ENCODE data around the gene FAM3A.

FAM3A gene

DNA sequence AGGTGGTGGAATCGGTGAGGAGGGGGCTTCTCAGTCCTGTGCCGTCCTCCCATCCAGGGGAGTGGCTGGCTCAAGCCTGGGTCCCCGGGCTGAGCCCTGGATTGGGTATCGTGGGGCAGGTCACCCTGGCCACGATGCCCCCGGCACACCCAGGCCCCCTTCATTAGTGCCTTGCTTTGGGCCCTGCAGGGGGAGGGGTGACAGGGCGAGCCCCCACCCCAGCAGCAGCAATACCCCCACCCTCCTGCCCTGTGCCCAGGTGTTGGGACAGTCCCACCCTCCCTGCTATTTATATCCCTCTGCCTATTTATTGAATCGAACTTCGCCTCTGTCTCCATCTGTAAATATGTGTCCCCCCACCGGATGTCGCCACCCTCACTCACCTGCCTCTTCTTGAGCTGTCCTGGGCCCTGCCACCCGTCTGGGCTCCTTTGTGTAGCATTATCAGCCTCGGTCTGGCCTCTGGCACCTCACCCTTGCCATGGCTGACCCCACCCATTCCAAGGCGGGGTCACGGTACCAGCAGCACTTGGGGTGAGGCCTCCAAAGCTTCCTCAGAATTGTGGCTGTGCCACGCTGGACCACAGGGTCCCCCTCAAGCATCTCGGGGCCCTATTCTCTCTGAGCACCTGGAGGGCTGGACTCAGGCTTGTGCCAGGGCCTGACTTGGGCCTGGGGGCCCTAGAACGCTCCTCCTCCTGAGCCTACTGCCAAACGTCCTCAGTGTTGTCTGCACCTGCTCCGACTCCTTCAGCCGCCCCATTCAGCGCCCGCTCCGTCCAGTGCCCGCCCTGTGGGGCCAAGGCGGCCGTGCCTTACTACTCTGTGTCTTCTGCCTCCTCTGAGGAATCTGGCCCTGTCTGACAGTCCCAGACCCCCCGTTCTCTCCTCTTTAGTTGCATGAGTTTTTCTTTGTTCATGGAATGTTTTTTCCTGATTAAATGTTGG, 43.1 kb downstream of the FAM3A start:
- H3K4me3 ChIP-seq (ENCODE audit: low read depth, low read length) = no peak overlapping the region
- DNase-seq (ENCODE audit: low read depth) = no peak
- TF ChIP-seq POLR2A (IDR thresholded peaks at IDR 0.05; ENCODE audit: extremely low read depth, insufficient read length) (no peak), MYC (IDR thresholded peaks at IDR 0.05; ENCODE audit: low read depth, low read length) (no peak), CTCF (IDR thresholded peaks at IDR 0.05; ENCODE audit: low read depth, low read length) (no peak)
- TF ChIP-seq, protein P1, sequence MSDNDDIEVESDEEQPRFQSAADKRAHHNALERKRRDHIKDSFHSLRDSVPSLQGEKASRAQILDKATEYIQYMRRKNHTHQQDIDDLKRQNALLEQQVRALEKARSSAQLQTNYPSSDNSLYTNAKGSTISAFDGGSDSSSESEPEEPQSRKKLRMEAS (IDR thresholded peaks at IDR 0.05; ENCODE audit: low read depth, low read length) = no peak

DNA sequence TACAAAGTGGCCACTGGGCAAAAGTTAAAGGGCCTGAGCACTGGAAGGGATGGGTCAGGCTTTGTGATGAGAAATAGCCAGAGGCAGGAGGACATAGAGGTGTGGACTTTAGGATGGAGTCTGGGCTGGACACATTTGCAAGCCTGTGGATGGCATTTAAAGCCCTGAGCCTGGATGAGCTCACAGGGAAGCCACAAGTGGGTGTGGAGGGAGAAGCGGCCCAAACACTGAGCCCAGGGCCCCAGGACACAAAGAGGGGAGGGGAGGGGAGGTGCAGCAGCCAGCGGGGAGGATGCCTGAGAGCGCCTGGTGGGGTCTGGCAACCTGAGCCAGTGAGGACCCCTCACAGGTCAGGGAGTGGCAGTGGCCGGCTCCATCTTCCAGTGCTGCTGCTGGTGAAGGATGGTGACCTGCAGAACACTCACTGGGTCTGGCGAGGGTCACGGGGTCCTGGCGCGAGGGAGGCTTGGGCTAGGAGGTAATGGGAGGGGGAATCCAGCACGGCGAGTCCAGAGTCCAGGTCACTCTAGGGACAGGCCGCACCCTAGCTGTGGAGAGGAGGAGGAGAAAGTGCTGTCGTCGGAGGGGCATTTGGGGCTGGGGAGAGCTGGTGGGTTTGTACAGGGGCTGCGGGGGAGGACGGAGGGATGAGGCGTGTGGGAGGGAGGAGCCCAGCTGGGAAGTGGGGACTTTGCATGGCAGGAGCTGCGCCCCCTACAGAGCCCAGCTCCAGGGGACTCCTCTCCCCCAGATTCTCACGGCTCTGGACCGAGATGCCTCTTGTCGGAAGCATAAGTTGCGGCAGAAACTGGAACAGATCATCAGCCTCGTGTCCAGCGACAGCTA, 44.0 kb downstream of the FAM3A start:
- DNase-seq (ENCODE audit: low read depth) = no peak
- no peak overlapping the region for H3K4me3 ChIP-seq (ENCODE audit: low read depth, low read length)
- TF ChIP-seq POLR2A (IDR thresholded peaks at IDR 0.05; ENCODE audit: extremely low read depth, insufficient read length) (no peak), MYC (IDR thresholded peaks at IDR 0.05; ENCODE audit: low read depth, low read length) (no peak), CTCF (IDR thresholded peaks at IDR 0.05; ENCODE audit: low read depth, low read length) (no peak)
- TF ChIP-seq, protein P1 (IDR thresholded peaks at IDR 0.05; ENCODE audit: low read depth, low read length) = no peak

- no peak for DNase-seq (ENCODE audit: low read depth)
- TF ChIP-seq POLR2A (IDR thresholded peaks at IDR 0.05; ENCODE audit: extremely low read depth, insufficient read length) = no peak
- H3K4me3 ChIP-seq (ENCODE audit: low read depth, low read length) = no peak overlapping the region
Measured at GRCh38 chrX:154470914-154471568, 45.0 kb downstream of the FAM3A start.

DNA sequence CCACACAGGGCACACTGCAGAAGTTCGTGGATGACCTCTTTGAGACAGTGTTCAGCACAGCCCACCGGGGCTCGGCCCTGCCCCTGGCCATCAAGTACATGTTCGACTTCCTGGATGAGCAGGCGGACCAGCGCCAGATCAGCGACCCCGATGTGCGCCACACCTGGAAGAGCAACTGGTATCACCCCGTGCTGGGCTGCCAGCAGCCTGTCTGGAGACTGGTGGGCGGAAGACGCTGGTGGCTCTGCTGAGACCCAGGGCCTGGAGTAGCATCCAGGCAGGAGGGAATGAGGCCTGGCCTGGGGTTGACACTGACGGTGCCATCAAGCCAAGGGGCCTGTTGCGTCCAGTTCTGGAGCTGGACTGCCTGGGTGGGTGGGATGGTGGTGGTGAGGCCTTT, 45.6 kb downstream of the FAM3A start:
- H3K4me3 ChIP-seq (ENCODE audit: low read depth, low read length) = no peak overlapping the region
- TF ChIP-seq POLR2A (IDR thresholded peaks at IDR 0.05; ENCODE audit: extremely low read depth, insufficient read length) (no peak), MYC (IDR thresholded peaks at IDR 0.05; ENCODE audit: low read depth, low read length) (no peak), CTCF (IDR thresholded peaks at IDR 0.05; ENCODE audit: low read depth, low read length) (no peak)
- TF ChIP-seq, protein P1 (IDR thresholded peaks at IDR 0.05; ENCODE audit: low read depth, low read length) = no peak

GRCh38 chrX:154469880-154470279, 46.2 kb downstream of the FAM3A start:
- TF ChIP-seq CTCF (IDR thresholded peaks at IDR 0.05; ENCODE audit: low read depth, low read length) = no peak
- TF ChIP-seq, protein P1 (IDR thresholded peaks at IDR 0.05; ENCODE audit: low read depth, low read length) = no peak
- no peak for DNase-seq (ENCODE audit: low read depth)

More for the DNA sequence above, 45.6 kb downstream of the FAM3A start:
- DNase-seq (ENCODE audit: low read depth) = no peak

More at GRCh38 chrX:154469880-154470279, 46.2 kb downstream of the FAM3A start:
- no peak overlapping the region for H3K4me3 ChIP-seq (ENCODE audit: low read depth, low read length)
